Activated CD4-positive, alpha-beta memory T cell treated with anti-CD3 and anti-CD28 coated beads, Interleukin-2, amount 10 ng/mL, durations not matched to agents 7 days and 5 days (primary cell): ENCODE measurements around the gene ADAM22. TPM values are rescaled to one million over a fixed set of nuclear protein-coding genes. Genes with fewer than 3 reads are reported as not detected.
"Not testable (repeated sequence)": the region's sequence is repeated elsewhere in the genome, so short reads cannot be mapped to it uniquely, and the experiment has no call there.

Experiments used
- CTCF ChIA-PET: fragments of 350-600 bp; sonication (Branson Sonifier 250); formaldehyde crosslinking; loops from one replicate; lab custom pipeline; 2021; ENCODE audit warnings: antibody characterized with exemption, inconsistent platforms; lab: Charles Lee
- POLR2A ChIA-PET: fragments of 350-600 bp; sonication (Branson Sonifier 250); formaldehyde crosslinking; loops from one replicate; lab custom pipeline; 2021; ENCODE audit warnings: antibody characterized with exemption; lab: Charles Lee
- DNase-seq: peaks from one replicate; pipeline ENCODE4 v3.0.0-alpha.2; 2020
- H3K27ac Mint-ChIP-seq: one replicate; pipeline ENCODE4 v1.8.0; 2021; ENCODE audit warnings: mild to moderate bottlenecking, mixed read lengths
- H3K27me3 Mint-ChIP-seq: one replicate; pipeline ENCODE4 v1.8.0; 2021; ENCODE audit warnings: mixed read lengths
- H3K36me3 Mint-ChIP-seq: one replicate; pipeline ENCODE4 v1.8.0; 2021; ENCODE audit warnings: low read depth, mixed read lengths
- H3K4me1 Mint-ChIP-seq: one replicate; pipeline ENCODE4 v1.8.0; 2021; ENCODE audit warnings: mixed read lengths
- H3K4me3 Mint-ChIP-seq: one replicate; pipeline ENCODE4 v1.8.0; 2021; ENCODE audit warnings: mild to moderate bottlenecking, mixed read lengths
- H3K9me3 Mint-ChIP-seq: one replicate; pipeline ENCODE4 v1.8.0; 2021; ENCODE audit warnings: mixed read lengths
- total RNA-seq, 2 experiments: library from RNA; stranded (reverse); gene quantifications; one replicate each; pipeline ENCODE4 v1.2.3, GENCODE V29; 2021

The ADAM22 gene
- total RNA-seq, 2 experiments from 2014 or later: 1.1 to 1.5 TPM

DNA sequence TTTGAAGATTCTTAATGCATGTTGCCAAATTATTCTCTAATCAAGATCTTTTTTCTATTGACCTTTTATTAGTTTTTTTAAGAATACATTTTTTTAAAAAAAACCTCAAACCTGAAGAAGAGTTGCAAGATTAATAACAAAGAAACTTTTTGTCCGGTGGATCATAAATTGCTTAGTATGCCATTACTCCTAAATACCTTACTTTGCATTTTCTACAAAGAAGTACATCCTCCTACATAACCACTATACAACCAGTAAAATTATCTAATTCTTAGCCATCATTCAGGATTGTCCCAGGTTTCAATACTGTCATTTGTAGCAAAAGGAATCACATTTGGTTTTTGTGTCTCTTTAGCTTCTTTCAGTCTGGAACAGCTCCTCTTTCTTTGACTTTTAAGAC is 207.9 kb downstream of the ADAM22 start:
- H3K27ac Mint-ChIP-seq: no peak overlapping the region
- CTCF ChIA-PET: interaction anchor here (1.7 kb wide), 1 partner anchor 28 kb away, joined by 4 read pairs; no protein-coding TSS in a partner anchor

DNA sequence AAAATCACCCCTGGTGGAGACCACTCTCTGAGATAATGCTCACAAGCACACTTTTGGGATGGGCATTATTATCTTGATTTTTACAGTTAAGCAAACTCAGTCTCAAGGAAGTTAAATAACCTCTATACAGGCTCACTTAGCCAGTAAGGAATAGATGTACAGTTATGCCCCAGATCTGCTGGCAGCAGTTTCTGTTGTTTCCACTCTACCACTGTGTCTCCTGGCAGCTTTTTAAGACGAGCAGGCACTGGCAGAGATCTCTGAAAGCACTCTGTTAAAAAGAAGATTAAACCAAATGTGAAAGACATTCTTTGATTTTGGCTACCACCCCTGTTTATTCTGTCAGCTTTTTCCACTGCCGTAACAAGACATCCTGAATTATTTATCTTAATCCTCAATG is 212.6 kb downstream of the ADAM22 start:
- Mint-ChIP-seq H3K36me3 (no peaks in the 10 kb centered on the region), H3K27ac (no peak overlapping the region)
- CTCF ChIA-PET: no interaction called here

More for the DNA sequence above, 207.9 kb downstream of the ADAM22 start:
- Mint-ChIP-seq H3K27me3 (no peaks in the 10 kb centered on the region), H3K4me3 (no peak overlapping the region), H3K4me1 (no peaks in the 10 kb centered on the region), H3K36me3 (no peaks in the 10 kb centered on the region), H3K9me3 (no peaks in the 10 kb centered on the region)
- no peak for DNase-seq
- POLR2A ChIA-PET: no interaction called here

DNA sequence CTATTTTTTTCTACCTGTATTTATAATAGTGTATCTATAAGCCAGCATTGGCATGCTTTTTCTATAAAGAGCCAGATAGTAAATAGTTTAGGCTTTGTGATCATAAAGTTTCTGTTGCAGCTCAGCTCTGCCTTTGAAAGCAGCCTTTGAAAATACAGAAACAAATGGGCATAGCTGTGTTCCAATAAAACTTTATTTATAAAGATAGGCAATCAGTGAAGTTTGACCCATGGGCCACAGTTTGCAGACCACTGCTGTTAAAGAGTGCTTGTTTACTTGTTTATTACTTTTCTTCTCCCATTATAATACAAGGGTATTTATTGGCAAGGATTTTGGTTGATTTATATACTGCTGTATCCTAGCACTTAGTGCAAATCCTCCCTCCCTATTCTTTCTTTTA is 213.3 kb downstream of the ADAM22 start:
- Mint-ChIP-seq H3K27me3 (no peaks in the 10 kb centered on the region), H3K4me3 (no peak overlapping the region), H3K9me3 (no peaks in the 10 kb centered on the region), H3K36me3 (no peaks in the 10 kb centered on the region), H3K4me1 (no peaks in the 10 kb centered on the region), H3K27ac (no peak overlapping the region)
- ChIA-PET CTCF (no interaction called here), POLR2A (no interaction called here)
- DNase-seq: no peak

More for the DNA sequence above, 212.6 kb downstream of the ADAM22 start:
- H3K4me1 Mint-ChIP-seq: no peaks in the 10 kb centered on the region
- no peak for DNase-seq
- H3K4me3 Mint-ChIP-seq: no peak overlapping the region
- POLR2A ChIA-PET: no interaction called here
- no peaks in the 10 kb centered on the region for H3K27me3 Mint-ChIP-seq
- no peaks in the 10 kb centered on the region for H3K9me3 Mint-ChIP-seq

DNA sequence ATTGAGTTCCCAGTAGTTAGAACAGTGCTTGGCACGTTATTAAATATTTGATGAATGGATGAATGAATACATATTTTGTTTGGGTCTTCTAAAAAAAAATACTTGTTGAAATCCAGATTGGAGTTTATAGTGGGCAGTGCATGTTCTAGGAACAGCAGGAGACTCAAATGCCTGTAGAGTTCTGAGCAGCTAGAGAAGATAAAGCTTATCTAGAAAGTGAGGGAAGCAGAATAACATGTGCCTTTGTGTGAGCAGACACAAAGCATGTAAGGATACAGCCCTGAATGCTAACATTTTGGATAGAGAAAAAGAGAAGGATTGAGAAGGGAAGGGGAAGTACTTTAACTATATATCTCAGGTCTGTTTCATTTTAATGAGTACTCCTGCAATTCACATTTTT is 213.9 kb downstream of the ADAM22 start:
- Mint-ChIP-seq H3K27me3 (no peaks in the 10 kb centered on the region), H3K4me1 (no peaks in the 10 kb centered on the region), H3K36me3 (no peaks in the 10 kb centered on the region), H3K4me3 (no peak overlapping the region), H3K27ac (no peak overlapping the region), H3K9me3 (no peaks in the 10 kb centered on the region)
- DNase-seq: no peak
- CTCF ChIA-PET: no interaction called here
- POLR2A ChIA-PET: no interaction called here

DNA sequence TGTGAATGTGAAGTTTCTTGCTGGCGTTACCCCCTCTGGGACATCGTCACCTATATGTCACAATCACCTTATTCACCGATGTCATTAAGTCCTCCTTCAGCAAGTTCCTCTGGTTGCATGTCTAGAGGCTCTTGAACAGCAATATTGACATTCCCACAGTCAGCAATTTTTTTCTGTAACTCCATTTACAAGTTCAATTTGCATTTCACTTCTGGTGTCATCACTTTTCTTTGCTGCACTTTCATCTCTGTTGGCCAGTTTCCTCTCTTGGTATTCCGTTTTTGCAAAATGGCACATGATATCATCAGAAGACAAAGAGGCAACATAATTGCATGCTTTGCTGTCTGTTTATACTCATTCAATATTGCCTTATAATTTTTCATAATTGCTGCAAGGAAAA is 216.0 kb downstream of the ADAM22 start:
- Mint-ChIP-seq H3K4me1 (no peaks in the 10 kb centered on the region), H3K4me3 (no peak overlapping the region), H3K27me3 (no peaks in the 10 kb centered on the region), H3K27ac (no peak overlapping the region), H3K9me3 (no peaks in the 10 kb centered on the region), H3K36me3 (no peaks in the 10 kb centered on the region)
- POLR2A ChIA-PET: no interaction called here
- CTCF ChIA-PET: no interaction called here
- DNase-seq: no peak

DNA sequence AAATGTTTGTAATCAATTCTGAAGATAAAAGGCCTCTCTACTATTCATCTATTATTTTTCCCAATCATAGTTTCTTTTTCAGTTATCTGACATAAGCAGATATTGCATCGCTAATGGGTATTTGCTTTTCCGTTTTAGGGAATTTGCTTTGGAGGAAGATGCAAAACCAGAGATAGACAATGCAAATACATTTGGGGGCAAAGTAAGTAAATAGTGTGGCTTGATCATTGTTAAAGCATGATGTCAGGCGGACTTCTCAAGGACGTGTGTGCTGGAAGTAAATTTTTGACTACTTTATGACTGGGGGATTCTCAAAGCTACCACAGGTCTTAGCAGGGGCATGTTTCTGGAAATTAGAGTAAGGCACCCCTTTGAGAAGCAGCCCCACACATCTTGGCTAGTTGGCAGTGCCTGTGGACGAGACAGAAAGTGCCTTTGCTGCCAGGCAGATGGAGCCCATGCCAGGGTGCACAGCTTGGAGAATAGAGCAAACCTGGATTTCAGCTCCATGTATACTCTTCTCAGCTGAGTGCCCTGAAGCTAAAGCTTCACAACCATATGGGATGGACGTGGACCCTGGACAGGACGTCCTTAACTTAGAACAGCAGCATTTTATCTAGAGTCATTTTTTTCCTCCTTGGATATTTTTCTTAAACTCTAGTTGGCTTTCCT is 217.2 kb downstream of the ADAM22 start:
- ChIA-PET CTCF (no interaction called here), POLR2A (no interaction called here)
- Mint-ChIP-seq H3K27me3 (no peaks in the 10 kb centered on the region), H3K27ac (no peak overlapping the region), H3K4me3 (no peak overlapping the region), H3K4me1 (no peaks in the 10 kb centered on the region), H3K36me3 (no peaks in the 10 kb centered on the region), H3K9me3 (no peaks in the 10 kb centered on the region)
- DNase-seq: no peak

DNA sequence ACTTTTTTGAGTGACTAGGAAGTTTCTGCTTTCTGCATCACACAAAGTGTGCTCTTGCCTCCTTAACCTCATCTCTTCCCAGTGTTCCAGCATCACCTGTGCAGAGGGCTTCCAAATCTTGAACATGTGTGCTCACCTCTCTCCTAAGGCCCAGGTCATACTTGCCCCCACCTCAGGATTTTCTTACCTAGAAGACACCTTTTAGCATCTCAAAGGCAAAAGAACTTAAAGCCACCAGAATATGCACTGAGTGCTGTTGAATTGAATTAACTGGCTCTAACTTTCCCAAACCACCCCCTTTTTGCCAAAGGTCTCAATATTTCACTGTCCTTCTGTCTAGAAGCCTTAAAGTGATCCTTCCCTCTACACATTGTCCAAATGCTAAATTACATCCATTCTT is 219.3 kb downstream of the ADAM22 start:
- no peaks in the 10 kb centered on the region for H3K27me3 Mint-ChIP-seq
- no peaks in the 10 kb centered on the region for H3K9me3 Mint-ChIP-seq
- no peak overlapping the region for H3K4me3 Mint-ChIP-seq
- H3K36me3 Mint-ChIP-seq: no peaks in the 10 kb centered on the region
- no peak overlapping the region for H3K27ac Mint-ChIP-seq
- ChIA-PET POLR2A (no interaction called here), CTCF (no interaction called here)
- DNase-seq: no peak
- no peaks in the 10 kb centered on the region for H3K4me1 Mint-ChIP-seq

DNA sequence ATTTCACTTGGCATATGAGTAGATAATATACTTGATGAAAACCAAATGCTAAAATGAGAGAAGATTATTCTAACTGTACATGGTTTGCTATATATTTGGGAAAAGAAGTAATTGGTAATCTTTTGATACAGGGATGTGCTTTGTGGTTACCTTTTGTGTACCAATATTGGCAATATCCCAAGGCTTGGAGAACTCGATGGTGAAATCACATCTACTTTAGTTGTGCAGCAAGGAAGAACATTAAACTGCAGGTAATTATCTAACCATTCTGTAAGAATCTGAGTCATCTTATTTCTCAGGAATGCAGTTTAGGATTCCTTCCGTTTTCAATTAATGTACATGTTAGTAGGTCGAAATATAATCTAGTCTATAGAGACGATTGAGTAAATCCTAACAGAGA is 221.7 kb downstream of the ADAM22 start:
- H3K36me3 Mint-ChIP-seq: no peaks in the 10 kb centered on the region
- DNase-seq: no peak
- POLR2A ChIA-PET: no interaction called here
- H3K27ac Mint-ChIP-seq: no peak overlapping the region
- CTCF ChIA-PET: no interaction called here
- peaks cover 2% of the 10 kb centered on the region for H3K9me3 Mint-ChIP-seq
- H3K27me3 Mint-ChIP-seq: no peaks in the 10 kb centered on the region
- H3K4me1 Mint-ChIP-seq: no peaks in the 10 kb centered on the region
- H3K4me3 Mint-ChIP-seq: no peak overlapping the region

DNA sequence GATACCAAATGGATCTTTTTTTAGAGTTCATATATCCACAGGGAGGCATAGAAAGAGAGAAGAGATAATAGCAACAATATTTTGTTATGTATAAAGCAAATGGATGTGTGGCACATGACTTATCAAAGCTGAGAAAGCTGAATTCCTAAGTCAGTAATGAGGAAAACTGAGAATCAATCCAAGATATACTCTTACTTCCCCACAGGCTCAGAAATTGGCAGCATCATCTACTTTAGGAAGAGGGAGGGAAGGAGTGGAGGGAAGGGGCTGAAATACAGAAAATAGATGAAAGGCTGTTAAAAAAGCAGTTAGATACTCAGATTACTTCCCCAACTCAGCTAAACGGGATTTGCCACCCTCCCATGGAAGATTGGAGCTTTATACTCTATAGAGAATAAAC is 222.3 kb downstream of the ADAM22 start:
- H3K4me1 Mint-ChIP-seq: no peaks in the 10 kb centered on the region
- H3K4me3 Mint-ChIP-seq: no peak overlapping the region
- H3K27me3 Mint-ChIP-seq: no peaks in the 10 kb centered on the region
- CTCF ChIA-PET: no interaction called here
- H3K9me3 Mint-ChIP-seq: peaks cover 2% of the 10 kb centered on the region
- POLR2A ChIA-PET: no interaction called here
- no peak overlapping the region for H3K27ac Mint-ChIP-seq
- no peak for DNase-seq
- H3K36me3 Mint-ChIP-seq: no peaks in the 10 kb centered on the region

DNA sequence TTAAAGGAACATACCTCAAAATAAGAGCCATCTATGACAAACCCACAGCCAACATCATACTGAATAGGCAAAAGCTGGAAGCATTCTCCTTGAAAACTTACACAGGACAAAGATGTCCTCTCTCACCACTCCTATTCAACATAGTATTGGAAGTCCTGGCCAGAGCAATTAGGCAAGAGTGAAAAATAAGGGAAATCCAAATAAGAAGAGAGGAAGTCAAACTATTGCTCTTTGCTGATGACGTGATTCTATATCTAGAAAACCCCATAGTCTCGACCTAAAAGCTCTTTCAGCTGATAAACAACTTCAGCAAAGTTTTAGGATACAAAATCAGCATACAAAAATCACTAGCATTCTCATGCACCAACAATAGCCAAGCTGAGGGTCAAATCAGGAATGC is 225.7 kb downstream of the ADAM22 start:
- POLR2A ChIA-PET, H3K27ac Mint-ChIP-seq, H3K4me3 Mint-ChIP-seq, DNase-seq, H3K36me3 Mint-ChIP-seq, H3K4me1 Mint-ChIP-seq, H3K9me3 Mint-ChIP-seq, CTCF ChIA-PET, H3K27me3 Mint-ChIP-seq: not testable (repeated sequence)

DNA sequence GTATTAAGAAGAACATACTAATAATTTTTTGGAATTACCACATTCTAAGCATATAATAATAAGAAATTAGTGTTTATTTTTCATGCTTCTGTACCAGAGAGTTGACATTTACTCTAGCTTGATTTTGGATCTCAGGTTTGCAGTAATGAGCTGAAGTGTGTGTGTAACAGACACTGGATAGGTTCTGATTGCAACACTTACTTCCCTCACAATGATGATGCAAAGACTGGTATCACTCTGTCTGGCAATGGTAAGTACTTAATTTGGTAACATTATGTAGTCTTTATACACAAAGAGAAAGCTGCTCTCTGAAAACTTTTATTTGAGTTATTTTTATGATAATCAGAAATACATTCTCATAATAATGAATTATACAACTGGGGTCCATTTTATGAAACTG is 231.6 kb downstream of the ADAM22 start:
- no peak overlapping the region for H3K4me3 Mint-ChIP-seq
- H3K27me3 Mint-ChIP-seq: no peaks in the 10 kb centered on the region
- no peak for DNase-seq
- H3K36me3 Mint-ChIP-seq: no peaks in the 10 kb centered on the region
- no peaks in the 10 kb centered on the region for H3K4me1 Mint-ChIP-seq
- ChIA-PET POLR2A (no interaction called here), CTCF (no interaction called here)
- no peak overlapping the region for H3K27ac Mint-ChIP-seq
- H3K9me3 Mint-ChIP-seq: no peaks in the 10 kb centered on the region

DNA sequence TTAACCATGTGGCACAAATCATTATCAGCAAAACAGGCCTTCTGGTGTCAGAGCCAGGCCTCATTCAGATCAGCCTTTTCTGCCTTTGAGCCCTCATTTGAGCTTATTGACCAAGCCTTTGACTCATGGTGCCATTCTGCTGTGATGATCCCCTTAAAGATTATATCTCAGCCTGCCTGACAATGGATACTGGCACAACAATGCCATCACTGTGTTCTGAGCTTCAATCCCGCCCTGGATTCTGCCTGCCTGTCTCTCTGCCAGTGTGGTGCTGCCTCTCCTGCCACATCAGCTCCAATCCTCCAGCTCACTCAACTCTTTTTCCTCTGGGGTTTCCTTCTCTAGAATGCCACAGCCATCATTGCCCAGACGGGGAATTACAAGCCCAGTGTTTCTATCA is 233.2 kb downstream of the ADAM22 start:
- H3K4me3 Mint-ChIP-seq: no peak overlapping the region
- no peaks in the 10 kb centered on the region for H3K36me3 Mint-ChIP-seq
- DNase-seq: no peak
- H3K27ac Mint-ChIP-seq: no peak overlapping the region
- H3K9me3 Mint-ChIP-seq: no peaks in the 10 kb centered on the region
- H3K4me1 Mint-ChIP-seq: no peaks in the 10 kb centered on the region
- POLR2A ChIA-PET: no interaction called here
- no peaks in the 10 kb centered on the region for H3K27me3 Mint-ChIP-seq
- CTCF ChIA-PET: no interaction called here

DNA sequence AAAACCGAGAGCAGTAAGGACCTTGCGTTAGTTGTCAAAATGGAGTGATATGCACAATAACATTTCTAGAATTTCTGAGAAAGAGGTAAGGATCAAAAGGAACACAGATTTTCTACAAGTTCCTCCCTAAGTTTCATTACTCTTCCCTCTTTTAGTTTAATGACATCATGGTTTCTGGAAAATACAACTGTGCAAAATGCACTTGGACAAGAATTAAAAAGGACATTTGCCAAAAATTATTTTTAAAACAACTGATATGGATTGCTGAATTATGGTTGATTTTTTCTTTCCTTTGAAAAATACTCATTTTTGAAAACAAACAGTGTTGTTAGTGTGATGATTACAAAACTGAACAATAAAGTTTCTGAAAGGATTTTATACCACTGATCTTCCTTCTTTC is 233.7 kb downstream of the ADAM22 start:
- no peaks in the 10 kb centered on the region for H3K9me3 Mint-ChIP-seq
- no peaks in the 10 kb centered on the region for H3K27me3 Mint-ChIP-seq
- no peak for DNase-seq
- H3K36me3 Mint-ChIP-seq: no peaks in the 10 kb centered on the region
- H3K27ac Mint-ChIP-seq: no peak overlapping the region
- POLR2A ChIA-PET: no interaction called here
- no peak overlapping the region for H3K4me3 Mint-ChIP-seq
- no peaks in the 10 kb centered on the region for H3K4me1 Mint-ChIP-seq
- CTCF ChIA-PET: no interaction called here

DNA sequence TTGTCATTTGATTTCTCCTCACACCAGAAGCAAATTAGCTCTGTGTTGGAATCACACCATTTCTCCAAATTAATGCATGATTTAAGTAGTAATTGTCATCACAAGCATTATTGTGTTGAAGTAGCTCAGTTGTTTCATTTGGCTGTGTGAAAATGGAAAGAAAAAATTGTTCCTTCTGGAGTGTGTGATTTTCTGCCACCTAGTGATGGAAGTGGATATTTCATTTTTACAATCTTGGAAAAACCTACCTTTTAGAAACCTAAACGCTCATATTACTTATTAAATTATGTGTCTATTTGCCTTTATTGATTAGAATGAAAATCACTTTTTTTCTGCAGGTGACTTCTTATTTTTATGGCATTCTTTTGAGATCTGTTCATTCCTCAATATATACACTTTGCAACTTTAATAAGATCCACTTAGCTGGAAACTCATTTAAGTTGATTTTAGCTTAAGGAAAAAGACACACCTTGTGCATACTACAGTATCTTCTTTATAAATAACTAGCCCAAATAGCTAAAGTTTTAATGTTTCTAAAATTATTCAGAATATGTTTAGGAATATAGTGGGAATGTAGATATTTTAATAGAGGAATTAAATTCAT is 235.8 kb downstream of the ADAM22 start:
- Mint-ChIP-seq H3K4me1 (no peaks in the 10 kb centered on the region), H3K27ac (no peak overlapping the region), H3K27me3 (no peaks in the 10 kb centered on the region), H3K4me3 (no peak overlapping the region), H3K36me3 (no peaks in the 10 kb centered on the region), H3K9me3 (no peaks in the 10 kb centered on the region)
- ChIA-PET CTCF (interaction anchor here (1.1 to 1.4 kb wide), 4 partner anchors 17 to 283 kb away, joined by 3 to 4 read pairs (median 3); no protein-coding TSS in a partner anchor), POLR2A (no interaction called here)
- DNase-seq: no peak
